ENCODE results near the gene FLNA.

DNA sequence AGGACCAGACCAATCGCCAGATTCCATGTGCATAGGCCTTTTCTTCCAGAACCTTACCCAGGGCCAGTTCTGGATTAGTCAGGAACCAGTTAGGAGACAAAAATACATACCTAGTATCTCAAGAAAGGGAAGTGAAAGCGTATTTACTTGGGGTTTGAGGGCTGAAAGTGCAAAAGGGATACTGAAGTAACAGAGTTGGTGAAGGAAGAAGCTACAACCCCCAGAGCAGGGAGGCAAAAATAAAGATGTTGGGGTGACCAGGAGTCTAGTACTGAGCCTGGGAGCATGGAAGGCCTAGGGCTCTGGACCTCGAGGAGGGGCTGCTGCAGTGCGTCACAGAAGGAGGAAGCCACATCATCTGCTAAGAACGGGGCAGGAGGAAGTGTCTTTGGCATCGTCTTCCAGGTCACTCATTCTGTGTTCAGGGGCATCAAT, 40.6 kb downstream of the FLNA start:
- TF ChIP-seq EZH2 (IDR thresholded peaks at IDR 0.05; ENCODE audit: insufficient read depth, poor library complexity, severe bottlenecking) (no peak), EZH2phosphoT487 (IDR thresholded peaks at IDR 0.05; ENCODE audit: insufficient read depth, low read depth) (no peak)

All from GM23248 (cell line).